ENCODE measurements around the gene ANKRD13D. TPM values are rescaled to one million over a fixed set of nuclear protein-coding genes. Genes with fewer than 3 reads are reported as not detected.

The ANKRD13D gene
- total and polyA plus RNA-seq, 9 donors: 5.6 to 60.9 (median 41.3) TPM

DNA sequence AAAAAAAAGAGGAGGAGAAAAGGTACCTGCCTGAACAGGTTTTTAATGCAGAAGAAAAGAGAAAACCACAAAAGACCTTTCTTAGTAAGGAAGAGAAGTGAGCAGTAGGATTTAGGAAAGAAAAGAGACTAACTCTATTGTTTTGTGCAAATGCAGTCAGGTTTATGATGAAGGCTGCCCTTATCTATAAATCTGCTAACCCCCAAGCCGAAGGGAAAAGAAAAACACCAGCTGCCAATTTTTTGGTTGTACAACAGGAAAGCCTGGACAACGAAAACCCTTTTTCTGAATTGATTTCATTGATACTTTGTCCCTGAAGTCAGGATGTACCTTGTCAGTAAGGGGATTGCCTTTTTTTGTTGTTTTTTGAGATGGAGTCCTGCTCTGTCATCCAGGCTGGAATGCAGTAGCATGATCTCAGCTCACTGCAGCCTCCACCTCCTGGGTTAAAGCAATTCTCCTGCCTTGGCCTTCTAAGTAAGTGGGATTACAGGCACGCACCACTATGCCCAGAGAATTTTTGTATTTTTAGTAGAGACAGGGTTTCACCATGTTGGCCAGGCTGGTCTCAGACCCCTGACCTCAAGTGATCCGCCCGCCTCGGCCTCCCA lies 43.1 kb downstream of the ANKRD13D start:
- Histone ChIP-seq H3K27ac (no peak overlapping the region), H3K27me3 (no peaks in the 10 kb centered on the region), H3K36me3 (no peaks in the 10 kb centered on the region), H3K9me3 (no peaks in the 10 kb centered on the region), H3K4me3 (no peak overlapping the region), H3K4me1 (ENCODE audit: insufficient read depth) (no peaks in the 10 kb centered on the region)
- no peak for DNase-seq
- WGBS, 3 donors: 84 to 90% (median 87%) methylated on average over 6 of the region's 6 CpGs
- intact Hi-C loops (cut with DNase I): no loop called here
- TF ChIP-seq POLR2A (IDR thresholded peaks at IDR 0.05) (no peak), EP300 (IDR thresholded peaks at IDR 0.05) (no peak), CTCF (IDR thresholded peaks at IDR 0.05) (no peak)

GRCh38 chr11:67337257-67337656 lies 48.2 kb downstream of the ANKRD13D start:
- intact Hi-C loops (cut with DNase I): no loop called here
- no peak for DNase-seq
- H3K4me3 ChIP-seq: no peak overlapping the region
- 92 to 95% (median 93%) methylated on average over 3 of the region's 3 CpGs for WGBS, 3 donors
- no peak overlapping the region for H3K27ac ChIP-seq
- no peaks in the 10 kb centered on the region for H3K4me1 ChIP-seq (ENCODE audit: insufficient read depth)
- no peaks in the 10 kb centered on the region for H3K9me3 ChIP-seq
- H3K27me3 ChIP-seq: no peaks in the 10 kb centered on the region
- no peaks in the 10 kb centered on the region for H3K36me3 ChIP-seq
- no peak for TF ChIP-seq CTCF (IDR thresholded peaks at IDR 0.05)
- TF ChIP-seq EP300 (IDR thresholded peaks at IDR 0.05): no peak
- TF ChIP-seq POLR2A (IDR thresholded peaks at IDR 0.05): no peak

DNA sequence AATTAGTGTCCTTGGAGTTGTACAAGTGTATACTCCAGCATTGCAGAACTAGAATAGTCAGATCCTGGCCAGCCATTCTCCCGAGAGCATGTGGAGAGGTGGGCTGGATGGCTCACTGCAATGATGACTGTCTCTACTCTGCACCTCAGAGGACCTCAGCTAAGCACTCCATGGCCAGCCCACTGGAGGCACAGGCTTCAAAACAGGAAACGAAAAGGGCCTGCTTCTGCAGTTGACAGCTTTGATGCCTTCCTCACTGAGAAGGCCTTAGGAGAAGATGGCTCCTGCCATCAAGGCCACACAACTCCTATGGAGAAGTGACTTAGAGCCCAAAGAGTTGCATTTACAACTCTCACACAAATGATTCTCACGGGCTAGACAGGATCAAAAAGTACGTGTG lies 55.2 kb downstream of the ANKRD13D start:
- Histone ChIP-seq H3K4me3 (no peak overlapping the region), H3K9me3 (no peaks in the 10 kb centered on the region), H3K4me1 (ENCODE audit: insufficient read depth) (no peaks in the 10 kb centered on the region), H3K27me3 (no peaks in the 10 kb centered on the region), H3K36me3 (no peaks in the 10 kb centered on the region), H3K27ac (no peak overlapping the region)
- intact Hi-C loops (cut with DNase I): no loop called here
- no peak for DNase-seq
- WGBS, 3 donors: 87 to 93% (median 93%) methylated on average over 4 of the region's 4 CpGs
- no peak for TF ChIP-seq EP300 (IDR thresholded peaks at IDR 0.05)
- no peak for TF ChIP-seq CTCF (IDR thresholded peaks at IDR 0.05)
- no peak for TF ChIP-seq POLR2A (IDR thresholded peaks at IDR 0.05)

- intact Hi-C loops (cut with DNase I): loop anchor here in 2 of 4 donors (5.0 kb wide), 1 partner anchor 37 kb away; no protein-coding TSS in a partner anchor
- no peak overlapping the region for H3K27ac ChIP-seq
- no peaks in the 10 kb centered on the region for H3K9me3 ChIP-seq
- no peaks in the 10 kb centered on the region for H3K36me3 ChIP-seq
- 85 to 89% (median 88%) methylated on average over 8 of the region's 8 CpGs for WGBS, 3 donors
- H3K4me3 ChIP-seq: no peak overlapping the region
- no peak for DNase-seq
- peaks cover 3% of the 10 kb centered on the region for H3K4me1 ChIP-seq (ENCODE audit: insufficient read depth)
- no peaks in the 10 kb centered on the region for H3K27me3 ChIP-seq
- no peak for TF ChIP-seq EP300 (IDR thresholded peaks at IDR 0.05)
- TF ChIP-seq POLR2A (IDR thresholded peaks at IDR 0.05): no peak
- no peak for TF ChIP-seq CTCF (IDR thresholded peaks at IDR 0.05)
These were observed 56.3 kb downstream of the ANKRD13D start for GRCh38 chr11:67345247-67345919.
